Frontal cortex (tissue), 4 donors: ENCODE results near the gene GOSR1. TPM values are rescaled to one million over a fixed set of nuclear protein-coding genes. Genes with fewer than 3 reads are reported as not detected.
A peak's percentile ranks its signal among the peaks of the same experiment; 100 is the strongest.
"Not testable (repeated sequence)": the region's sequence is repeated elsewhere in the genome, so short reads cannot be mapped to it uniquely, and the experiment has no call there.

Source experiments
- DNase-seq, 2 donors: peaks; one replicate each; pipeline ENCODE4 v3.0.0; 2012; ENCODE audit warnings: low spot score in 2 of 2
- FAIRE-seq: peaks from 2 replicates; lab custom pipeline; 2012; peaks lifted over from hg19 to GRCh38; lab: Jason Lieb, UNC
- total RNA-seq: library from RNA; depleted of rRNA; stranded (reverse); fragments of >200 nt; gene quantifications from one replicate; pipeline ENCODE4 v1.2.3, GENCODE V29; 2014
- donor health status: control.
- donor health status: control.
- donor health status: control.

The GOSR1 gene
- 28.5 TPM for total RNA-seq

DNA sequence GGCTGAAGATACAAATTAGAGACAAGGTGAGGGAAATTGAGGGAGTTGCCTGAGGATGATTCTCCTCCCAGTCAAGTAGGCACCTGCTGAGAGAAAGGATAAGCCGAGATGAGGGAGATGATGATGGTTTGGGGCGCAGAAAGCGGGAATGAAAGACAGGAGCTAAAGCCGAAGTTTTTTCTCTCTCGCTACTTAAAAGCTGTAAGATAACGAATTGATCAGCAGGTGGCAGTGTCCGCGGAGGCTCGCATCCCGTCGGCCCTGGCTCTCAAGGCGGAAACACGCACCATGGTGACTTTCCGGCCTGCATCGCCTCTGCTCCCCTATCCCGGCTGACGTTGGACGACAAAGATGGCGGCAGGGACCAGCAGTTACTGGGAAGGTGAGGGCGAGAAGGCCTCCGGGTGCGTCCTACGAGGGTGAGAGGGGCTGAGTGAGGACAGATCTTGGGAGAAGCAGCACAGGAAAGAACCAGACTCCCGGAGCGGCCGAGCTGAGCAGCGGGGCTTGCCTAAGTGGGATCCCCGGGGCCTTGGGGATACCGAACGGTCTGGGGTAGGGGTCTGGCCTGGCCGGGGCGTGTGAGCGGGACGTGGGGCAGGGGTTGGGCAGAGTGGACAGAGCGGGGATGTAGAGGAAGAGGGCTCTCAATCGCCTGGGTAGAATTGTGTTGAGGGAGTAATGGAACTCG is at the start of gene GOSR1:
GOSR1 (plus strand) TSS at position 326 of the 691 bp plus-strand sequence; CDS start at position 352, 26 bp downstream.
- FAIRE-seq (no peak), DNase-seq (peak; percentile 55 to 83)

DNA sequence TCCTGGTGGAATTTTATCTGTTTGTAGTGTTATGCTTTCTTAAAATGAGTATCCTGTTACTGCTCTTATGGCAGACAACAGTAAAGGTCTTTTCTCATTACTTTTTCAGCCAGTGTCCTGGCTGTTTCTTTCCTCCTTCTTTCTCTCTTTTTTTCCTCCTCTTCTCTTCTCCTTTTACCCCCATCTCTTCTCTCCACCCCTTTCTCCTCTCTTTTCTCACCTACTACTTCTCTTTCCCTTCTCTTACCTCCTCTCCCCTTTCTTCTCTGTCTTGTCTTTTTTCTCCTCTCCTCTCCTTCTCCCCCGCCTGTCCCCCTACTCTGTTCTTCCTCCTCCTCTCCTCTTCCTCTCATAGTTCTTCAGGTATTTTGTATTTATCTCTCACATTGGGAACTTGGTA is 49.6 kb upstream of the GOSR1 start:
- FAIRE-seq (no peak), DNase-seq (no peak)

DNA sequence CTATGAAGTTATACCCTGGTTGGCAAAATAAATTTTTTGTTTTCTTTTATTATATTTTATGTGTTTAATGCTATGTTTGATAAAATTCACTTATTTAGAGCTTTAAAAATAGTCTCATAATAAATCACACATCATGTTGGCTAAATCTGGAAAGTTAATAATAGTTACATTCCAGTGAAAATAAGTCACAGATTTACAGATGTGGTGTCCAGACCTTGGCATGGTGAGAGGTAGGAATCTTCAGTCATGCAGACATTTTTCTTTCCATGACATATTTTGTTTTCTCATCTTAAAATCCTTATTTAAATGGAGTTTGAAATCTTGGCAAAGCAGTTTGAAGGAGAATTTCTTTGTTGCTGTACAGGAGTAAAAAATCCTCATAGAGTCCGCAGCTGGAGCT is 48.1 kb upstream of the GOSR1 start:
- FAIRE-seq: no peak
- DNase-seq: no peak

DNA sequence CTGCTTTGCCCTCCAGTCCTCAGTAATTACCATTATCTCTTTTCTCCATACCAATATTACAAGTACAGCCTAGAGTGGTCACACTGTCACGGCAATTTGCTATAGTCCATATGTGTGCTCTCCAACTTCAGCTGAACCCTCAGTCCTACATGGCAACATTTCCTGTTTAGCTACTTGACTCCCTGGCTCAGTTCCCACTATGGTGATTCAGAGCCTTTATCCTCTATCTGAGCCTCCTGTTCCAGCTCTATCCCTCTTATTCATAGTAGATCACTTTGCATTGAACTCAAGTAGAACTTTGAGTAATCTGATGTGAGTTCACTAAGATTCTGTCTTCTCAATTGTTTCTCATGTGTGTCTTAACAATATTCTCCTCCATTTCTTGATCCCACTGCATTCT is 43.7 kb upstream of the GOSR1 start:
- FAIRE-seq: no peak
- no peak for DNase-seq

DNA sequence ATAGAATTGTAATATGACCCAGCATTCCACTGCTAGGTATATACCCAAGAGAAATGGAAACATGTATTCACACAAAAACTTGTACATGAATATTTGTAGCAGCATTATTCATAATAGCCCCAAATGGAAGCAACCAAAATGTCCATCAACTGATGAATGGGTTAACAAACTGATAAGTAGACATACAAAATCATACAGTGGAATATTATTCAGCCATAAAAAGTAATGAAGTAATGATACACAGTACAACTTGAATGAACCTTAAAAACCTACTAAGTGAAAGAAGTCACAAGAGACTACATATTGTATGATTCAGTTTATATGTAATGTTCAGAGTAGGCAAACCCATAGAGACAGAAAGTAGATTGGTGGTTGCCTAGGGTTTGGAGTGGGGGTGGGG is 40.5 kb upstream of the GOSR1 start:
- DNase-seq (no peak), FAIRE-seq (no peak)

DNA sequence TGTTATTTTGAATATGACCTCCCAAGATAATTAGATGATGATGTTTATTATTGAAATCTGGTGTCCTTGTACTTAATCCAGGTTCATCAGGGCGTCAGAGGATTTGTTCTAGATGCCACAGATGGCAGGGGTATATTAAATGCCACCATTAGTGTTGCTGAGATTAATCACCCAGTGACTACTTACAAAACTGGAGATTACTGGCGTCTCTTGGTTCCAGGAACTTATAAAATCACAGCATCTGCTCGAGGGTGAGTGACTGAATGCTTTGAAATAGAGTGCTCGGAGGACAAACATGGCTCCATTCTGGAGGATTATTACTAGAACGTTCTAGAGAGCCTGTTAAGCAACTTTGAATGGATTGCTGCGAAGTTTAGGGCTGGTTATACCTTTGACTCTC is 33.5 kb upstream of the GOSR1 start:
- DNase-seq (no peak), FAIRE-seq (no peak)

DNA sequence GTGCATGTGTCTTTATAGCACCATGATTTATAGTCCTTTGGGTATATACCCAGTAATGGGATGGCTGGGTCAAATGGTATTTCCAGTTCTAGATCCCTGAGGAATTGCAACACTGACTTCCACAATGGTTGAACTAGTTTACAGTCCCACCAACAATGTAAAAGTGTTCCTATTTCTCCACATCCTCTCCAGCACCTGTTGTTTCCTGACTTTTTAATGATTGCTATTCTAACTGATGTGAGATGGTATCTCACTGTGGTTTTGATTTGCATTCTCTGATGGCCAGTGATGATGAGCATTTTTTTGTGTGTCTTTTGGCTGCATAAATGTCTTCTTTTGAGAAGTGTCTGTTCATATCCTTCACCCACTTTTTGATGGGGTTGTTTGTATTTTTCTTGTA is 30.6 kb upstream of the GOSR1 start:
- FAIRE-seq, DNase-seq: not testable (repeated sequence)

DNA sequence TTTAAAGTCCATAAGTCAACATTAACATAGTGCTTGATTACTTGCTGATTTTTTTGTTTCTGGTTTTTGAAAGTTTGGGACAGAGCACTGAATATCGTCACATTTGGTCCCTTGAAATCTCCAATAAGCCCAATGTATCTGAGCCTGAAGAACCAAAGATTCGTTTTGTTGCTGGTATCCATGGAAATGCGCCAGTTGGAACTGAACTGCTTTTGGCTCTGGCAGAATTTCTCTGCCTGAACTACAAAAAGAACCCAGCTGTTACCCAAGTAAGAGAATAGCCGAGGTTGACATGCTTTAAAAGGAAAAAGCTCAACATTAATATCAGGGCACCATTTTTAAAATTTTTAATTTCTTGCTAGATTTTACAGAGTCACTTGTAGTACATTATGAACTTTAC is 27.7 kb upstream of the GOSR1 start:
- DNase-seq (peak in 1 of 2 donors; percentile 2), FAIRE-seq (no peak)

DNA sequence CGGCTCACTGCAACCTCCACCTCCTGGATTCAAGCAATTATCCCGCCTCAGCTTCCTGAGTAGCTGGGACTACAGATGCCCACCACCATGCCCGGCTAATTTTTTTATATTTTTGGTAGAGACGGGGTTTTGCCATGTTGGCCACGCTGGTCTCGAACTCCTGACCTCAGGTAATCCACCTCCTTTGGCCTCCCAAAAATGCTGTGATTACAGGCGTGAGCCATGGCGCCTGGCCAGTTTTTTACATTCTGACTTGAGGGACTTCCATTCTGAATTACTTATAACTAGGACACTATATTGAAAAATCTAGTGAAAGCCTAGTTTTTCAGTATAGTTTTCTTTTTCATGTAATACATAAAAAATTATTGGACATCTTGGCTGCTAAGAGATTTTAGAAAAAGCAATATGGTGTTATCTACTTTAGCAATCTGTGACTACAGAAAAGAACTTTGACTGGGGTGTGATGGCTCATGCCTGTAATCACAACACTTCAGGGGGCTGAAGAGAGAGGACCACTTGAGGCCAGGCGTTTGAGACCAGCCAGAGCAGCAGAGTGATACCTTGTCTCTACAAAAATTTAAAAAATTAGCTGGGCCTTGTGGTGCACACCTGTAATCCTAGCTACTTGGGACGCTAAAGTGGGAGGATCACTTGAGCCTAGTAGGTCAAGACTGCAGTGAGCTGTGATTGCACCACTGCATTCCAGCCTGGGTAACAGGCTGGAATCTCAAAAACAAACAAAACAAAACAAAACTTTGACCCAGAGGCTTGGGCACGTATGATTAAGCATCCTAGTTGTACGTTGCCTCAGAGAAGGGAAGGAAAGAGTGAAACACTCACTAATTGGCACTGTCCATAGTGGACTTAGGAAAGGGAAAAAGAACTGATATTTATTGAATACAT is 26.8 kb upstream of the GOSR1 start:
- FAIRE-seq: no peak
- DNase-seq: no peak

DNA sequence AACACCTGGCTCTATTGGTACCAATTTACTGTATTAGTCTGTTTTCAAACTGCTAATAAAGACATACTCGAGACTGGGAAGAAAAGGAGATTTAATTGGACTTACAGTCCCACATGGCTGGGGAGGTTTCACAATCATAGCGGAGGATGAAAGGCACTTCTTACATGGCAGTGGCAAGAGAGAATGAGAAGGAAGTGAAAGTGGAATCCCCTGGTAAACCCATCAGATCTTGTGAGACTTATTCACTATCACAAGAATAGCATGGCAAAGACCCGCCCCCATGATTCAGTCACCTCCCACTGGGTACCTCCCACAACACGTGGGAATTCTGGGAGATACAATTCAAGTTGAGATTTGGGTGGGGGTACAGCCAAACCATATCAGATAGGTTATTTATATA is 22.6 kb upstream of the GOSR1 start:
- DNase-seq (no peak), FAIRE-seq (no peak)

DNA sequence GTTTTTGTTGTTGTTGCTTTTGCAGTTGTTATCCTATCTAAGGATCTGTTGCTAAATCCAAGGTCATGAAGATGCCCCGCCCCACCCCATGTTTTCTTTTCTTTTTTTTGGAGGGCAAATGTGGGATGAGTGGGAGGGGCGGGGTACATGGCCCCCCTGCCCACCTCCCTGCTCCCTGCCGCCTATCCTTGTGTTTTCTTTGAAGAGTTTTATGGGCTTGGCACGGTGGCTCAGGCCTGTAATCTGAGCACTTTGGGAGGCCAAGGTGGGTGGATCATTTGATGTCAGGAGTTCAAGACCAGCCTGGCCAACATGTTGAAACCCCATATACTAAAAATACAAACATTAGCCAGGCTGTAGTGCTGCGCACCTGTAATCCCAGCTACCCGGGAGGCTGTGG is 18.8 kb upstream of the GOSR1 start:
- DNase-seq (no peak), FAIRE-seq (no peak)

DNA sequence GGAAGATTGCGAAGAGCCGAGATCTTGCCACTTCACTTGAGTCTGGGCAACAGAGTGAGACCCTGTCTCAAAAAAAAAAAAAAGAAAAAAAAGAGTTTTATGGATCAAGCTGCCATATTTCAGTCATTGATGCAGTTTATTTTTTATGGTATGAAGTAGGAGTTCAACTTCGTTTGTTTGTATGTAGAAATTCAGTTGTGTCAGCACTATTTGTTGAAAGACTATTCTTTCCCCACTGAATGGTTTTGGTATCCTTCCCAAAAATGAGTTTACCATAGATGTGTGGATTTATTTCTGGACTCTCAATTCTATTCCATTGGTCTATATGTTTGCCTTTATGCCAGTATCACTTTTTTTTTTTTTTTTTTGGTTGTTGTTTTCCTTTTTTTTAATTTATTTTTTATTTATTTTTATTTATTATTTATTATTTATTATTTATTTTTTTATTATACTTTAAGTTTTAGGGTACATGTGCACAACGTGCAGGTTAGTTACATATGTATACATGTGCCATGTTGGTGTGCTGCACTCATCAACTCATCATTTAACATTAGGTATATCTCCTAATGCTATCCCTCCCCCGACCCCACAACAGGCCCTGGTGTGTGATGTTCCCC is 18.3 kb upstream of the GOSR1 start:
- peak; percentile 3 for FAIRE-seq

DNA sequence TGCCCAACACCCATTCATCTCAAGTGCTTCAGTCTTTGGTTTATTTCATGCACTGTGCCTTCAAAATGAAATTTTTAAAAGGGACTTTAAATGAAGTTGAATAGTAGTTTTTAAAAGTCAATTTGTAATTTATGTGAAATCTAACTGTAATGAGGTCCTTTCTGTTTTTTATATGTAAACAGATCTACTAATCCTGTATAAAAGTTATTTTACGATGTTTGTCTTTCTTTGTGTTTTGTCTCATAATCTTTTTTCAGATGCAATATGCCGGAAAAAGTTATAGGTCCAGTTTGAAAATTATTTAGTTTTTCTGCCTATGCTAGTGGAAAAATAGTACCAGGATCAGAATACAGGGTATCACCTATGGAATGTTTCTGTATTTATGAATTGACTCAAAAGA is 8.7 kb upstream of the GOSR1 start:
- FAIRE-seq (no peak), DNase-seq (no peak)

More for the DNA sequence above, 18.3 kb upstream of the GOSR1 start:
- DNase-seq: not testable (repeated sequence)

DNA sequence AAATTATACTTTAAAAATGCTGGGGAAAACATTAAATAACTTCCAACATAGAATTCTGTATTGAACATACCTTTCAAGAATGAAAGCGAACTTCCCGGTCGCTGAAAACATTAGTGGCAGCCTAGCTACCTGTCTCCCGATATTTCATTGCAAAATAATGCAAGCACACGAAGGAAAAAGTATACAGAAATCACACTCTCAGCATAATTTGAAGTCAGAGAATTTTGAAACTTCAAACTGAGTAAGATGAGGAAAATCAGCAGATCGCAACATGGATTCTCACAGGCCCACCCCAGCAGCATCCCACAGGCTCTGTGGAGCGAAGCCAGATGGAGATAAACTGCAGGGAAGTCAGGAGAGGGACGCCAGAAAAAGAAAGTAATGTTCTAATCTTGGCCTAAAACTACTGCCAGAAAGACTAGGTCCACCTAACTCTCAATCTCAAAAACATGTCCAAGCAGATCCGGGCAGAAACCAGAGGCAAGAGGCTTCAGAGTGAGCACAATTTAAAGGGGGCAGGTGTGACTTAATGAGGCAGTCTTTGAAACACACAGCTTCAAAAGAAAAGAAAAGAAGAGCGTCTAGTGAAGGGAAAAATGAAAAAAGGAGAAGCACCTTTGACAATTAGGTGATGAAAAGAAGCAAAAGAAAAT is 4.8 kb upstream of the GOSR1 start:
- DNase-seq (no peak), FAIRE-seq (no peak)

DNA sequence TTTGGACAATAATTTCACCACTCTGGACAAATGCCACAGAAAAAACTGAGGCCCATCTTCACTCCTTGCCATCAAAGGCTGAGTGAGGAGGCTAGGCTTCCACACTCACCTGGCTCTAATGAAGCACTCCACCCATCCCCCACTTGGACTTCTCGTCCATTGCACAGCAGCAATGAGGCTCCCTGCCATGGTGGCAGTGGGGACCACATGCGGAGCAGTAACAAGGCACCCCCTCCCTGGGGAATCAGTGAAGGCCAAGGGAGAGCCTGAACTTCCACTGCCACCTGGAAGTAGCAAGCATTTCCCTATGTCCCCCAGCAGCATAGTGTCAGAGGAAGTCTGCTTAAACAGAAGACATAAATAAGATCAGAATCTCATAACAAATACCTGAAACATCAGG is 2.0 kb upstream of the GOSR1 start:
- DNase-seq (no peak), FAIRE-seq (no peak)

DNA sequence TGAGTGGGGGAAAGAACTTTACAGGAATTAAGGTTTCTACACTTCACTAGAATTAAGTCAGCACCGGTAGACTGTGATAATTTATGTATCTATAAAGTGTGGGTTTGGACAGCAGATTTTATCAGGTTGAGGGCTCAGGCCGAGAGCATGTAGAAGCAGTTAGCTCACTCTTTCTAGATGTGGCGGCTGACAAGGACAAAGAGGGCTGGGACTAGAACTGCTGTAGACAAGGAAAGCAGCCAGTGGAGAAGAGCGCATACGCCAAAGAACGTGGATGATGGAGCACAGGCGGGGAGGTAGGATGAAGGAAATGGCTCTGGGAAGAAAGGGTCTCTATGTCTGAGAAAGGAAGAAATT is 504 bp upstream of the GOSR1 start:
- DNase-seq: no peak

DNA sequence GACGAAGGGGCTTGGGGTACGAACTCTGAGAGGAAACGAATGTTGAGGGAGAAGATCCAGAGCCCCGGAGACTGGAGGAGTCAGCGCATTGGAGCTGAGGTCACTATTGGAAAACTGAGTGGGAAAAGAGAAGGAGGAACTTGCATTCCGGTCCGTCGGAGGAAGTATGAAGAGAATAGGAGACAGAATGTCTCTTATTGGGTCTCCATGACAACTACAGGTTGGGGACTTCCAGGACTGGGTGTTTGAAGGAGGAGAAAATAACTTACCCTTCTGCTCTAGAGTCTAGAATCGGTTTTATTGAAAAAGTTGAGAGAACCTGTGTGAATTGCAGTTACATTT is 537 bp downstream of the GOSR1 start:
- FAIRE-seq (no peak), DNase-seq (peak in 1 of 2 donors; percentile 23)

More for the DNA sequence above, 504 bp upstream of the GOSR1 start:
- no peak for FAIRE-seq

DNA sequence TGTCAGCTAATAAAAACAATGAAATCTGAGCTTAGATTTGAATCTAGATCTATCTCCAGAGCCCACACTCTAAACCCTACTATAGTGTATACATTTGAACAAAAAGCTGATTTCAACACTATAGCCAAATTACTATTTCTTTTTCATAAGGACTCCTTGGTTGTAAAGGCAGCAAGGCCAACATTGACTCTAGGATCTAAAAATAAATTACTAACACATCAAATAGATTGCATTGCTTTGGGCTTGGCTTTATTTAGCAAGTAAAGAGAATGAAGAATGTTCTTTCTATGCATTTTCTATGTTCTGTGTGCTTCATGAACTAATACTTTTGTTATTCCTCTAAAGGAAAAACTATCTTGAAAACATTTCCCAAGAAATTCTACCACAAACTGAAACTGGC is 5.3 kb downstream of the GOSR1 start:
- no peak for FAIRE-seq
- no peak for DNase-seq

DNA sequence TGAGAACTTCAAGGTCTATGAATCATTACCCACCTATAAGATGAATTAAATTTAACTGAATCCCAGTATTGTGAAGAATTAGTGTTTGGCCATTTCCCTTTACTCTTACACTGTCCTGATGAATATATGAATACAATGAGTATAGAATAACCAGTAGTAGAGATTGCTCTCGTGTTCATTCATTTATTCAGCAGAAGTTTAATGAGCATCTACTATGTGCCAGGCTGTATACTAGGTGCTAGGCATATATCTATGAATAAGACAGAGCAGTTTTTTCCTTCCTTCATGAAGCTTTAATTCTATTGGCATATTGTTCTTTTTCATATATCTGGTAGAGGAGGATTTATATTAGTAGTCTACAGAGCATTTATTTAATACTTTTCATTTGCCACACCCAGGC is 6.0 kb downstream of the GOSR1 start:
- FAIRE-seq (no peak), DNase-seq (no peak)

DNA sequence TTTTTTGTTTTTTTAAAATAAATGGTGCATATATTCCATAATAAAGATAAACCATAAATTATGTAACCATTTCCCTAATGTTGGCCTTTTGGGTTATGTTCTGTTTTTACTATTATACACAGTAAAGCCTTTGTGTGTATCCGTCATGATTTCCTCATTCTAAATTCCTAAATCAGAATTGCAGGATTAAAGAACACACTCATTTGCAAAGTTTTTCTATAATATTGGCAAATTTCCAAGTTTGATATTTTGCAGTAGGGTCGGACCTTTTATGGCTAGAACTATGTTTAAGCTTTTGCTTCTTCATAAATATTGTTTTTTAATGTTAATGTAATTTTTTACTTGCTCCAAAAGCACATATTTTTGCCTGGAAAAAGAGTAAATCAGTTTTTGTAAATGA is 16.6 kb downstream of the GOSR1 start:
- FAIRE-seq (no peak), DNase-seq (no peak)

DNA sequence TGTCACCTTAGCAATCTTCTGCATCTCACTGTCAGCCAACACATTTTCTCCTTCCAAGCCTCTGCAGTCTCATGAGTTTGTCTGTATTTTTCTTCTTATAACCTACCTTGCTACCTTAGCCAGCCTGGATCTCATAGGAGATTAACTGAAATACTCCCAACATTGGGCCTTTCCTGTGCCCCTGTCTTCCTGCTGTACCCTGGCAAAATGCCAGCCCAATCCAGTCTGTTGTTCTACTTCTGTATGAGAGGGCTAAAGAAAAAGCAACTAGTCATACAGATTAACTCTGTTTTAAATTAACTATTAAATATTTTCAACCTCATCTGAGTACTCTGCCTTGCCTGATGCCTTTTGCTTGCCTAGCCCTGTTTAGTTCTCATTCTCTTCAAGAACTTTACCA is 18.4 kb downstream of the GOSR1 start:
- FAIRE-seq: no peak
- no peak for DNase-seq
